Activated T-cell treated with anti-CD3 and anti-CD28 coated beads, Interleukin-2, amount 50 U/mL, for 24 hours (primary cell): ENCODE results near the gene NLK.

ENCODE experiments used
- DNase-seq: peaks from one replicate; pipeline ENCODE4 v3.0.0-alpha.2; 2020
- H3K27ac Mint-ChIP-seq: 2 replicates; pipeline ENCODE4 v1.8.0; 2020; ENCODE audit warnings: mild to moderate bottlenecking, mixed read lengths
- H3K27me3 Mint-ChIP-seq: 2 replicates; pipeline ENCODE4 v1.8.0; 2020; ENCODE audit warnings: mixed read lengths
- H3K36me3 Mint-ChIP-seq: 2 replicates; pipeline ENCODE4 v1.8.0; 2020; ENCODE audit warnings: low read depth, mixed read lengths
- H3K4me1 Mint-ChIP-seq: 2 replicates; pipeline ENCODE4 v1.8.0; 2020; ENCODE audit warnings: low read depth, mixed read lengths
- H3K4me3 Mint-ChIP-seq: 2 replicates; pipeline ENCODE4 v1.8.0; 2020; ENCODE audit warnings: mild to moderate bottlenecking, moderate library complexity, mixed read lengths
- H3K9me3 Mint-ChIP-seq: 2 replicates; pipeline ENCODE4 v1.8.0; 2020; ENCODE audit warnings: mixed read lengths

The NLK gene

DNA sequence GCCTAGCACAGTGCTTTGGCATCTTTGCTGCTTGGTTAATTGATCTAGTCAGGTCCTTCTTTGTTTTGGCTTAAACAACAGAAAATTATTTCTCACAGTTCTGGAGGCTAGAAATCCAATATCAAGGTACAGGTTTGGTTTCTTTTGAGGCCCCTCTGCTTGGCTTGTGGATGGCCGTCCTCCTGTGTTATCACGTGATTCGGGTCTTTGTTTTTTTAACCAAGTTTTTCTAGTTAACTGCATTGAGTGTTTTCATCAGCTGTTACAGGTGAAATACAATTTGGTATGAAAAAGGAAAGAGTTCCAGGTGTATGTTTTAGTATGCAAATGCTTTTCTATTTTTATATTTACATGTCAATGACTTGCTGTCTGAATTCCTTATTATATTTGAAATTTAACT is 2.8 kb downstream of the NLK start:
- H3K4me1 Mint-ChIP-seq: peaks cover 80% of the 10 kb centered on the region
- no peak for DNase-seq
- H3K36me3 Mint-ChIP-seq: peaks cover 29% of the 10 kb centered on the region
- no peak overlapping the region for H3K27ac Mint-ChIP-seq
- H3K27me3 Mint-ChIP-seq: no peaks in the 10 kb centered on the region
- peak overlapping the region; percentile 10 for H3K4me3 Mint-ChIP-seq
- no peaks in the 10 kb centered on the region for H3K9me3 Mint-ChIP-seq

DNA sequence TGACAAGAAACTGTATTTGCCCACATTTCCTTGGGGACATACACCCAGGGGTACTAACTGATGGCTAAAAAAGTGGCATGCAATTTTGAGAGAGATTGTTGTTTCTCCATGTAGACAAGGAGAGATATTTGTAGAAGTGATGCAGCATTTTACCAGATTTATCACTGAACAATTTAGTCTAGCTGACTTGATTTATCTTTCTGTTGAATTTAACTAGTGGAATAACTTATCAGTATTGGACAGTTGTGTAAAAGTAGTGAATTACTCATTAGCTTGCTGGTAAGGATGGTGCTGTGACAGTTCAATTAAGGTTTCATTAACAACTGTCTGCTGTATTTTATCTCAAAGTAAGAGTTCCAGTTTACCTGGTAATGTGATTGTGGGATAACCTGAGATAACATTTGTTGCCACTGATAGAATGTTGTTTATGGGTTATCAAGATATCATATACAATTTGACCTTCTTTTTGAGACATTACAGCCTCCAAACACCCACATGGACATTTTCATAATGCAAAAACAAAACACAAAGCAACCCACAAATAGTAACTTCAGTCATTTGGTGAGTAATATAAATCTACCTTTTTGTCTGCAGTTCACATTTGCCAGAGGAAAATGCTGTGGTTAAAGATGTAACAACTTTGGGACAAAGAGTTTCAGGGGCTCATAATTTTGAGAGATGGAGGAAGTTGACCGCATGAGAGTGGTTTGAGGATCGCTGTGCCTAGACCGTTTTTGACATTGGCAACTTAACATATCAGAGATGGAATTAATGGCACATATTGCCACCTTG is 3.8 kb downstream of the NLK start:
- H3K4me1 Mint-ChIP-seq: peaks cover 82% of the 10 kb centered on the region
- peaks cover 29% of the 10 kb centered on the region for H3K36me3 Mint-ChIP-seq
- no peak for DNase-seq
- no peaks in the 10 kb centered on the region for H3K9me3 Mint-ChIP-seq
- no peaks in the 10 kb centered on the region for H3K27me3 Mint-ChIP-seq
- no peak overlapping the region for H3K4me3 Mint-ChIP-seq
- H3K27ac Mint-ChIP-seq: peak overlapping the region; percentile 69

GRCh38 chr17:28047806-28048205 is 5.3 kb downstream of the NLK start:
- DNase-seq: no peak
- H3K9me3 Mint-ChIP-seq: no peaks in the 10 kb centered on the region
- no peak overlapping the region for H3K27ac Mint-ChIP-seq
- no peak overlapping the region for H3K4me3 Mint-ChIP-seq
- H3K4me1 Mint-ChIP-seq: peaks cover 82% of the 10 kb centered on the region
- no peaks in the 10 kb centered on the region for H3K27me3 Mint-ChIP-seq
- peaks cover 28% of the 10 kb centered on the region for H3K36me3 Mint-ChIP-seq

- H3K27me3 Mint-ChIP-seq: no peaks in the 10 kb centered on the region
- H3K36me3 Mint-ChIP-seq: peaks cover 23% of the 10 kb centered on the region
- DNase-seq: no peak
- no peaks in the 10 kb centered on the region for H3K9me3 Mint-ChIP-seq
- H3K4me3 Mint-ChIP-seq: no peak overlapping the region
- peaks cover 82% of the 10 kb centered on the region for H3K4me1 Mint-ChIP-seq
- H3K27ac Mint-ChIP-seq: no peak overlapping the region
These were observed 6.6 kb downstream of the NLK start for GRCh38 chr17:28049071-28049470.

GRCh38 chr17:28053044-28053670 is 10.7 kb downstream of the NLK start:
- H3K27me3 Mint-ChIP-seq: no peaks in the 10 kb centered on the region
- no peaks in the 10 kb centered on the region for H3K9me3 Mint-ChIP-seq
- peaks cover 69% of the 10 kb centered on the region for H3K4me1 Mint-ChIP-seq
- no peak for DNase-seq
- peaks cover 7% of the 10 kb centered on the region for H3K36me3 Mint-ChIP-seq
- H3K27ac Mint-ChIP-seq: no peak overlapping the region
- H3K4me3 Mint-ChIP-seq: no peak overlapping the region

- Mint-ChIP-seq H3K4me1 (peaks cover 67% of the 10 kb centered on the region), H3K9me3 (no peaks in the 10 kb centered on the region), H3K27me3 (no peaks in the 10 kb centered on the region), H3K4me3 (no peak overlapping the region), H3K36me3 (peaks cover 2% of the 10 kb centered on the region), H3K27ac (no peak overlapping the region)
- no peak for DNase-seq
These were observed 11.2 kb downstream of the NLK start for GRCh38 chr17:28053725-28054124.

DNA sequence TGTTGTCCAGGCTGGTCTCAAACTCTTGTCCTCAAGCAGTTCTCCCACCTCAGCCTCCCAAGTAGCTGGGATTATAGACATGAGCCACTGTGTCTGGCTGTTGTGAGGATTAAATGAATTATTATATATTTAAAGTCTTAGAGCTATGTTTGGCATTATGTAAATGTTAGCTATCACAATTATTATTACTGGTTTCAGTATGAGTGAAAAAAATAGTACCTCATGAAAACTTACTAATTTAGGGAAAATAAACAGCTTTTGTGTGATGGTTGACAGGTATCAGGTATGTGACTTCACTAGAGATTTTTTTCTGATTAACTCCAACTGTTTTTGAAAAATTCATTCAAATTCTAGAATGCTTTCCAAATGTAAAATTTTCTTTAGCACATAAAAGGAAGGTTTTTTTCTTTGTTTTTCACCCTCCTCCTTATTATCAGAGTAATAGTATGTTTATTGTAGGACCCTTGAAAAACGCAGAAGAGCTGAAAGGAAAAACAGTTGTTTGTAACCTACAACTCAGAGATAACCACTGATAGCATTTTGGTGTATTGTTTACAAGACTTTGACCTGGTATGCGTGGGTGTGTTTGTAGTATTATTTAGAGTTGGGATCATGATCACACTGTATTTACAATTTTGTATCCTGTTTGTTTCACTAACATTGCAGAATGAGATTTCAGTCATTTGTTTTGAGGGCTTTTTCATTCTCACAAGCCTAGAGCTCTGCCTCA is 13.2 kb downstream of the NLK start:
- no peak for DNase-seq

GRCh38 chr17:28056276-28056620 is 13.8 kb downstream of the NLK start:
- Mint-ChIP-seq H3K27me3 (no peaks in the 10 kb centered on the region), H3K4me3 (no peak overlapping the region), H3K4me1 (peaks cover 50% of the 10 kb centered on the region), H3K27ac (no peak overlapping the region), H3K36me3 (no peaks in the 10 kb centered on the region), H3K9me3 (no peaks in the 10 kb centered on the region)
- no peak for DNase-seq

More for the DNA sequence above, 13.2 kb downstream of the NLK start:
- Mint-ChIP-seq H3K4me3 (no peak overlapping the region), H3K27me3 (no peaks in the 10 kb centered on the region), H3K9me3 (no peaks in the 10 kb centered on the region), H3K27ac (no peak overlapping the region), H3K36me3 (no peaks in the 10 kb centered on the region), H3K4me1 (peaks cover 53% of the 10 kb centered on the region)

GRCh38 chr17:28057731-28058246 is 15.3 kb downstream of the NLK start:
- no peaks in the 10 kb centered on the region for H3K27me3 Mint-ChIP-seq
- H3K4me3 Mint-ChIP-seq: no peak overlapping the region
- H3K4me1 Mint-ChIP-seq: peaks cover 45% of the 10 kb centered on the region
- DNase-seq: no peak
- no peaks in the 10 kb centered on the region for H3K9me3 Mint-ChIP-seq
- no peaks in the 10 kb centered on the region for H3K36me3 Mint-ChIP-seq
- peak overlapping the region; percentile 64 for H3K27ac Mint-ChIP-seq

DNA sequence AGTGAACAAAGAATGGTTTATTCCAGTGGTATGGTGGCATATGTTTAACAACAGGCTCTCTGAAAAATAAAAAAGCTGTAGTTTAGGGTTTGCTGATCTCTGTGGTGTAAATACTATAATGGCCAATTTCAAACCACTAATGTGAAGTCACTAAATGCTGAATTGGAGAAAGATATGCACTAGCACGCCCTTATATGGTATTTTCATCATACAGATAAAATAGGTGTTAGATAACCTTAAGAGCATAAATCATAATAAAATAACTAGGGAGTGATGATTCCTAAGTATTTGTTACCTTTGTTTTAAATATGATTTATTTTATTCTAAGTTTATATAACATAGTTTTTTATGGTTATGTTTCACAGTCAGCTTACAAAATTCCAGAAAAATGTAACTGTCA is 17.2 kb downstream of the NLK start:
- Mint-ChIP-seq H3K36me3 (no peaks in the 10 kb centered on the region), H3K27ac (no peak overlapping the region), H3K4me3 (no peak overlapping the region), H3K27me3 (no peaks in the 10 kb centered on the region), H3K4me1 (peaks cover 43% of the 10 kb centered on the region), H3K9me3 (no peaks in the 10 kb centered on the region)
- DNase-seq: no peak

- DNase-seq: no peak
- Mint-ChIP-seq H3K27ac (no peak overlapping the region), H3K4me3 (no peak overlapping the region)
These were observed 23.2 kb downstream of the NLK start for GRCh38 chr17:28065706-28066105.

GRCh38 chr17:28069061-28069460 is 26.6 kb downstream of the NLK start:
- H3K4me3 Mint-ChIP-seq: no peak overlapping the region
- H3K27ac Mint-ChIP-seq: no peak overlapping the region
- H3K9me3 Mint-ChIP-seq: peaks cover 7% of the 10 kb centered on the region
- peaks cover 49% of the 10 kb centered on the region for H3K4me1 Mint-ChIP-seq
- H3K27me3 Mint-ChIP-seq: no peaks in the 10 kb centered on the region
- DNase-seq: no peak
- peaks cover 21% of the 10 kb centered on the region for H3K36me3 Mint-ChIP-seq

More at GRCh38 chr17:28065706-28066105, 23.2 kb downstream of the NLK start:
- Mint-ChIP-seq H3K4me1 (peaks cover 30% of the 10 kb centered on the region), H3K36me3 (peaks cover 4% of the 10 kb centered on the region), H3K9me3 (peaks cover under 1% of the 10 kb centered on the region), H3K27me3 (no peaks in the 10 kb centered on the region)

GRCh38 chr17:28071179-28071578 is 28.7 kb downstream of the NLK start:
- H3K36me3 Mint-ChIP-seq: peaks cover 21% of the 10 kb centered on the region
- DNase-seq: no peak
- peaks cover 51% of the 10 kb centered on the region for H3K4me1 Mint-ChIP-seq
- no peak overlapping the region for H3K27ac Mint-ChIP-seq
- H3K9me3 Mint-ChIP-seq: peaks cover 7% of the 10 kb centered on the region
- no peaks in the 10 kb centered on the region for H3K27me3 Mint-ChIP-seq
- H3K4me3 Mint-ChIP-seq: no peak overlapping the region

DNA sequence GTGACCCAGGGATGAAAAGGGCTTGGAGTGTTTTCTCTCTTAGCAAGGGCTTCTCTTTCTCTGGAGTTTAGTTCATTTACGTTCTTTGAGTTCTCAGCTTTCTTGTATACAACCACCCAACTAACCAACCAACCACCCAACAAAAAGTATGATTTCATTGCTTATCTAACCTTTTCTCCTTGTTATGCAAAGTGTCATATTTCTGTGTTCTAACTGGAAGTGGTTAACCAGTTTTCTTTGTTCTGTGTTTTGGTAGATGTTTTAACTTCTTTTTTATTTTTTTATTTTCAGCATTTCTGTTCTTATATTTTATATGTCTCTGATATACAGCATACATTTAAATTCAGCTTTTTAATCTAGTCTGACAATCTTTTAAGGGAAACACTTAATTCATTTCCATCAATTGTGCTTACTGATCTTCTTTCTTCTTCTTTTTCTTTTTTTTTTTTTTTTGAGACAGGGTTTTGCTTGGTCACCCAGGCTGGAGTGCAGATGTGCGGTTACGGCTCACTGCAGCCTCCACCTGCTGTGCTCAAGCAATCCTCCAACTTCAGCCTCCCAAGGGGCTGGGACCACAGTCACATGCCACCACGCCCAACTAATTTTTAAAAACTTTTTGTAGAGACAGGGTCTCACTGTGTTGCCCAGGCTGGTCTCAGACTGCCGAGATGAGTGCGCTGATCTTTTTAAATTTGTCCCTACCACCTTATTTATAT is 29.6 kb downstream of the NLK start:
- peaks cover 21% of the 10 kb centered on the region for H3K36me3 Mint-ChIP-seq
- no peaks in the 10 kb centered on the region for H3K27me3 Mint-ChIP-seq
- no peak for DNase-seq
- no peak overlapping the region for H3K4me3 Mint-ChIP-seq
- H3K4me1 Mint-ChIP-seq: peaks cover 58% of the 10 kb centered on the region
- peaks cover 7% of the 10 kb centered on the region for H3K9me3 Mint-ChIP-seq
- no peak overlapping the region for H3K27ac Mint-ChIP-seq
